NCI-H2081 (cell line): Measurements from ENCODE around the gene BMP7.
"Not testable (repeated sequence)": the region's sequence is repeated elsewhere in the genome, so short reads cannot be mapped to it uniquely, and the experiment has no call there.

Source experiments
- DNase-seq, 2 experiments: peaks; one replicate each; lab custom pipeline; 2025; lab: John Stamatoyannopoulos, UW

The BMP7 gene

GRCh38 chr20:57167971-57168701 is 98.3 kb downstream of the BMP7 start:
- DNase-seq: no peak

- DNase-seq: no peak
Observed at GRCh38 chr20:57167292-57167655, 99.2 kb downstream of the BMP7 start.

GRCh38 chr20:57166568-57167291 is 99.7 kb downstream of the BMP7 start:
- DNase-seq: no peak

- DNase-seq: no peak
Observed at GRCh38 chr20:57165427-57166004, 100.9 kb downstream of the BMP7 start.

- no peak for DNase-seq
Observed at GRCh38 chr20:57164872-57165271, 101.6 kb downstream of the BMP7 start.

GRCh38 chr20:57163041-57163440 is 103.4 kb downstream of the BMP7 start:
- DNase-seq: no peak

- DNase-seq: no peak
Observed at GRCh38 chr20:57162362-57162652, 104.1 kb downstream of the BMP7 start.

- DNase-seq: no peak
Observed at GRCh38 chr20:57161478-57162361, 104.7 kb downstream of the BMP7 start.

GRCh38 chr20:57160985-57161384 is 105.5 kb downstream of the BMP7 start:
- DNase-seq: no peak

- DNase-seq: no peak
Observed at GRCh38 chr20:57159945-57160610, 106.4 kb downstream of the BMP7 start.

GRCh38 chr20:57159193-57159851 is 107.1 kb downstream of the BMP7 start:
- DNase-seq: no peak

- DNase-seq: no peak
Observed at GRCh38 chr20:57158474-57158873, 108.0 kb downstream of the BMP7 start.

- not testable (repeated sequence) for DNase-seq
Observed at GRCh38 chr20:57157787-57158186, 108.7 kb downstream of the BMP7 start.

- no peak for DNase-seq
Observed at GRCh38 chr20:57157106-57157691, 109.2 kb downstream of the BMP7 start.

- no peak for DNase-seq
Observed at GRCh38 chr20:57156011-57156729, 110.3 kb downstream of the BMP7 start.

GRCh38 chr20:57155415-57155814 is 111.0 kb downstream of the BMP7 start:
- no peak for DNase-seq

- no peak for DNase-seq
Observed at GRCh38 chr20:57153238-57153905, 113.1 kb downstream of the BMP7 start.

GRCh38 chr20:57152557-57152956 is 113.9 kb downstream of the BMP7 start:
- DNase-seq: no peak

- no peak for DNase-seq
Observed at GRCh38 chr20:57150559-57150958, 115.9 kb downstream of the BMP7 start.

- DNase-seq: no peak
Observed at GRCh38 chr20:57148263-57148662, 118.2 kb downstream of the BMP7 start.
